ENCODE data around the gene ZNF668.

GRCh38 chr16:31022544-31023251 lies 51.3 kb downstream of the ZNF668 start:
- no peak for TF ChIP-seq POLR2A (IDR thresholded peaks at IDR 0.05)
- TF ChIP-seq CTCF (IDR thresholded peaks at IDR 0.05): no peak
- TF ChIP-seq EP300 (IDR thresholded peaks at IDR 0.05): no peak
- TF ChIP-seq POLR2AphosphoS5 (IDR thresholded peaks at IDR 0.05): no peak

All from stomach (tissue), 4 donors.